IPS-20b (cell line): Measurements from ENCODE around the gene BTBD9.
"Not testable (repeated sequence)": the region's sequence is repeated elsewhere in the genome, so short reads cannot be mapped to it uniquely, and the experiment has no call there.

Experiments used
- H3K27ac ChIP-seq: one replicate; pipeline ENCODE4 v1.5.1; 2013; ENCODE audit warnings: low read length
- H3K27me3 ChIP-seq: 2 replicates; pipeline ENCODE4 v1.6.1; 2013; ENCODE audit warnings: mild to moderate bottlenecking, low read length, inconsistent platforms; ENCODE audit not compliant: insufficient read depth
- H3K36me3 ChIP-seq: 2 replicates; pipeline ENCODE4 v1.6.1; 2013; ENCODE audit warnings: low read depth, mild to moderate bottlenecking, inconsistent platforms, low read length, moderate library complexity; ENCODE audit not compliant: insufficient read depth
- H3K4me1 ChIP-seq: 2 replicates; pipeline ENCODE4 v1.6.1; 2013; ENCODE audit warnings: mild to moderate bottlenecking, control low read depth, inconsistent platforms, low read length, moderate library complexity; ENCODE audit not compliant: insufficient read depth
- H3K4me3 ChIP-seq: 2 replicates; pipeline ENCODE4 v1.5.1; 2013; ENCODE audit warnings: mild to moderate bottlenecking, low read length, inconsistent platforms
- H3K9ac ChIP-seq: 2 replicates; pipeline ENCODE4 v1.6.1; 2013; ENCODE audit warnings: low read depth, mild to moderate bottlenecking, inconsistent platforms, low read length, moderate library complexity
- H3K9me3 ChIP-seq: 2 replicates; pipeline ENCODE4 v1.6.1; 2013; ENCODE audit warnings: mild to moderate bottlenecking, low read depth, low read length, inconsistent platforms; ENCODE audit not compliant: insufficient read depth

BTBD9 gene

DNA sequence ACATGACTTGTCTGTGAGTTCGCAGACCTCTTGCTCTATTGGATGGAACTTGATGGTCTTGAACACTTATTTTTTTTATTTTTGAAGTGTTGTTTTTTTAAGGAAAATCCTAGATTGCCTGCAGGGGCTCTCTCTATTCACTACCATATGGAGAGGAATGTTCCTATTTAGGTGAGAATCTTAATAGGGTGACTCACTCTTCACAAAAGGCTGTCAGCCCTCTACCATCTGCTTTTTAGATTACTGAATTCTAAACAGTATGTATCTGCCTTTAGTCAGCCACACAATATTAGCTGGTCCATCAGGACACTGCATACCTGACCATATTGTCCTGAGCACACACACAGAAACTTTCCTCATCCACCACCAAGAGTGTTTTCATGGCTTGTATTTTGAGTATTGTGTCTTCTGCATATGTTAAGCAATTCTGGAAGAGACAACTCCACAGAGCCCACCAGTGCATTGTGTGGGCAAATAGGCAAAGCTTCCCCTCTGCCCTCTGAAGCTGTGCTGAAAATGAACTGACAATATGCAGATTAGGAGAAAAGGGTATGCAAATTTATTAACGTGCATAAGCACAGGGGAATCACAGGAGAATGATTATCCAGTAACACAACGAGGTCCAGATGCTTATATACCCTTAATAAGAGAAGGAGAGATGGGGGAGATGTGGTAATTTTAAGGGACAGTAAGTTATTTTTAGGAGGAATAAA, 6.6 kb upstream of the BTBD9 start:
- Histone ChIP-seq H3K4me3 (no peak overlapping the region), H3K36me3 (no peaks in the 10 kb centered on the region), H3K9ac (no peak overlapping the region), H3K9me3 (no peaks in the 10 kb centered on the region), H3K4me1 (no peaks in the 10 kb centered on the region), H3K27ac (no peak overlapping the region), H3K27me3 (no peaks in the 10 kb centered on the region)

DNA sequence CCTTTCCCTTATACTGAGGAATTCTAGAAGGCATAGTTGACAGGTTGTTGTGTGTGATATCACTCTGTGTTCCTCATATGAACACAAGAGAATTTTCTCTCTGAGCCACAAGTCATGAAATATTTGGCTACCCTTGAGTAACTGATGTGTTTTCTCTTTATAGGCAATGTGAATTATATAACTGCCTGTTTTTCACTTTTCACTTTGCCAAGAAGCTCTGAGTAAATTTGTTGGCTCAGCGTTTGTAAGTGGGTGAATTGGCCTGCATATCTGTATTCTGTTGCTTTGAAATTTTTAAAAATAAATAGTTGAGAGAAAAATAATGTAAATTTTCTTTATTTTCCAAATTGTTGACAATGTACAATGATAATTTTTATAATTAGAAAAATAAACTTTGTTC, 5.2 kb upstream of the BTBD9 start:
- Histone ChIP-seq H3K4me3 (no peak overlapping the region), H3K27me3 (no peaks in the 10 kb centered on the region), H3K9me3 (no peaks in the 10 kb centered on the region), H3K36me3 (no peaks in the 10 kb centered on the region), H3K27ac (no peak overlapping the region), H3K9ac (no peak overlapping the region), H3K4me1 (no peaks in the 10 kb centered on the region)

DNA sequence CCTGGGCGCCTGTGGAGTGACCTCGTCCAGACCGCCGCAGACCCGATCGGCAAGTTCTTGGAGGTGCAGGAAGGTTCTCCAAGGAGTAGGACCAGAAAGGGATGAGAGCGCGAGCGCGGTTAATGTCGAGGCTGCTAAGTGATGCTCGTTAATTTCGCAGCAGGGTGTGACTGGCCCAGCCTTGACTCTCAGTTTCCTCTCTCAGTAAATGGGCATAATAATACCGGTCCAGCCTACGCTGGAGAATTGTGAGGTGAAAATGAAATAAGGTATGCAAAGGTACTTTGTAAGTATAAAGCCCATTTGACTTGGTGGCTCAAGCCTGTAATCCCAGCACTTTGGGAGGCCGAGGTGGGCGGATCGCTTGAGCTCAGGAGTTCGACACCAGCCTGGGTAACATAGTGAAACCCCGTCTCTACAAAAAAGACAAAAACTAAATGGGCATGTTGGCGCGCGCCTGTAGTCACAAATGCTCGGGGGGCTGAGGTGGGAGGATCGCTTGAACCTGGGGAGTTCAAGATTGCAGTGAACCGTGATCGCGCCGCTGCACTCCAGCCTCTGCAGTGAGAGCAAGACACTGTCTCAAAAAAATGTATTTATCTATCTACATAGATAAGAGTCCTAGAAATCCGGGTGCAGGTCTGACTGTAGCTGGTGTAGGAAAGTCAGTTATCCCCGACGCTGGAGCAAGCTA, 634 bp upstream of the BTBD9 start:
- Histone ChIP-seq H3K27me3 (0 out of 2 replicates have a peak, but pooled peaks cover 5% of the 10 kb centered on the region), H3K4me3 (peak overlapping the region; percentile 91), H3K27ac (no peak overlapping the region), H3K4me1 (no peaks in the 10 kb centered on the region), H3K9ac (peak overlapping the region; percentile 81; the same call in 1 of the 2 replicates), H3K36me3 (no peaks in the 10 kb centered on the region), H3K9me3 (no peaks in the 10 kb centered on the region)

DNA sequence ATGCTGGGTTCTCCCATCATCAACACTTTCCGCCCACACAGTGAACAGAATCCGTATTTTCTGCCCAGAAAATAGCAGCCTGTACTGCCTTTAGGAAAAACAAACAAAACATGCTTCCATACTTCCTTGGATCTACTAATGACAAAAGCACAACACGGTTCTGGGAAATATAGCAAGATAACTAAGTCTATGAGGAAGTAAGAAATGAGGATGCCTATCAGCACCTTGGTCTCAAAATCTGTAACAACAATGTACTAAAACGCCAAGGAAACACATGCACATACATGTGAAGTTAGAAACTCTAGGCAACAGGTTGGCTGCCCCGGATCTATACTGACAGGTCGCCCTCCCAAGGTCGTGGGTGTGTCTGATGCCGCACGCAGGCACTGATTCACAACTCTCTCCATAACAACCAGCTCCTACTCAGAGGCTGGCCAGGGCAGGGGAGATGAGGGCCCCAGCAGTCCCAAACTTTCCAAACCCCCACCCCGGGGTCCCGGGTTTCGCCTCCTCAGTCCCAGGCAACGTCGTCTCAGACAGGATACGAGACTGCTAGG, 710 bp downstream of the BTBD9 start:
- Histone ChIP-seq H3K9ac (peak overlapping the region; percentile 81), H3K27ac (peak overlapping the region; percentile 40), H3K27me3 (0 out of 2 replicates have a peak, but pooled peaks cover 5% of the 10 kb centered on the region), H3K9me3 (no peaks in the 10 kb centered on the region), H3K4me1 (no peaks in the 10 kb centered on the region), H3K4me3 (peak overlapping the region; percentile 91), H3K36me3 (no peaks in the 10 kb centered on the region)

DNA sequence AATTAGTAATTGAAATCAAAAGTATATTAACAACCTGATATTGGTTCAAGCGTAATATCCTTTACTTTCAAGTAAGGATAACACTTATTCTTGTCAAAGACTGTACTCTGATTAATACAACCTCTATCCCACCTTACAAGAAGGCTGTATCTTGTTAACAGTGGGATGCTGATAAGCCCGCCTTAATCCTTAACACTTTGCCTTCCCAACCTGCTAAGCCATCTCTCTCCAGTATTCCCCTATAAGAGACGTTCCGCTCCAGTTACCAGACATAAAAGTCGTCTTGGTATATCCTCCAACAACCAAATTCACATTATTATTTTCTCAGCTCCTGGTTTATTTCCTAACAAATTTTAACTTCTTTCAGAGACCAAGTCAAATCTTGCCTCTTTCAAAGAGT, 2.0 kb downstream of the BTBD9 start:
- Histone ChIP-seq H3K36me3 (no peaks in the 10 kb centered on the region), H3K4me1 (no peaks in the 10 kb centered on the region), H3K4me3 (no peak overlapping the region), H3K27me3 (0 out of 2 replicates have a peak, but pooled peaks cover 5% of the 10 kb centered on the region), H3K9me3 (no peaks in the 10 kb centered on the region), H3K9ac (no peak overlapping the region), H3K27ac (no peak overlapping the region)

DNA sequence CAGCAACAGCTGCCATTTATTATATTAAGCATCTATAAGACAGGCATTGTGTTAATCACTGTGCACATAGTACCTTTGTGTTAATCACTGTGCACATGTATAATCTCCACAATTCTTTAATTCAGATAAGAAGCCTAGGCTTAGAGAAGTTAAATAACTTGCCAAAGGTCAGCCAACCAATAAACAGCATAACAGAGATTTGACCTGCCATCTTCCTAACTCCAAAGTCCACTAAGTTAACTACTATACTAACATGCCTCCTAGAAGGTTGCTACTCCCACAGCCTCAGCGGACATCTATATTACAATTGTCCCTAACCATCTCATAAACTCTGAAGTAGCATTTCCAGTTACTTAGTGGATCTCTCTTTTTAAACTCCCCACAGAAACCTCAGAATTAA, 3.7 kb downstream of the BTBD9 start:
- H3K9ac ChIP-seq, result no peak overlapping the region
- H3K36me3 ChIP-seq, result no peaks in the 10 kb centered on the region
- H3K4me1 ChIP-seq, result no peaks in the 10 kb centered on the region
- H3K9me3 ChIP-seq, result no peaks in the 10 kb centered on the region
- H3K27ac ChIP-seq, result no peak overlapping the region
- no peak overlapping the region for H3K4me3 ChIP-seq
- 0 out of 2 replicates have a peak, but pooled peaks cover 5% of the 10 kb centered on the region for H3K27me3 ChIP-seq

DNA sequence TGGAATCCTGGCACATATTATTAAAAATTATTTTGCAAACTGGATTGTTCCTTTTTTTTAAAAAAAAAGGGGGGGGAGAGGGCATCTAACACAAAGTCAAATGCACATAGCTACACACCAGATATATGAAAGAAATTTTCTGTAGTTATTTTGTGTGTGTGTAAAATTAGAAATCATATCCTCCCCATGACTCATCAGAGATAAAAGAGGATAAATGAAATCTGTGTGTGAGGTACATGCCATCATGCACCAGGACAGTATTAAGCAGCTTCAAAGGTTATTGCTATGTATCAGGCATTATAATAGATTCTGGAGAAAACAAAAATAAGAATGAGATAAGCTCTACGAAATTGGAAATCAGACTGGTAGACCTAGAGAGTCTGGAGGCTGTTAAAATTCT, 5.2 kb downstream of the BTBD9 start:
- Histone ChIP-seq H3K9me3 (no peaks in the 10 kb centered on the region), H3K36me3 (no peaks in the 10 kb centered on the region), H3K9ac (no peak overlapping the region), H3K27ac (no peak overlapping the region), H3K4me1 (no peaks in the 10 kb centered on the region), H3K27me3 (0 out of 2 replicates have a peak, but pooled peaks cover 5% of the 10 kb centered on the region), H3K4me3 (no peak overlapping the region)

DNA sequence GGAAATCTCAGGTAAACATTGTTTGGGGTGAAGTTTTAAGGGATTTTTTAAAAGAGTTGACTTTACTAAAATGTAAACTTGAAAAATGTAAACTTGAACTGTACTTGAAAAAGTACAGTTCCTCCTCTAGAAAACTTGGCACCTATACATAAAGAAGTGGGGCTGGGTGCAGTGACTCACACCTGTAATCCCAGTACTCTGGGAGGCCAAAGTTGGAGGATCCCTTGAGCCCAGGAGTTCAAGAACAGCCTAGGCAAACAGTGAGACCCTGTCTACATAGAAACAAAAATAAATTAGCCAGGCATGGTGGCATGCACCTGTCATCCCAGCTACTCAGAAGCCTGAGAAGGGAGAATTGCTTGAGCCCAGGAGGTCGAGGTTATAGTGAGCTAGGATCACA, 7.2 kb downstream of the BTBD9 start:
- H3K9me3 ChIP-seq, result no peaks in the 10 kb centered on the region
- H3K36me3 ChIP-seq, result no peaks in the 10 kb centered on the region
- H3K27me3 ChIP-seq, result no peaks in the 10 kb centered on the region
- H3K27ac ChIP-seq, result no peak overlapping the region
- H3K4me1 ChIP-seq, result no peaks in the 10 kb centered on the region
- H3K9ac ChIP-seq, result no peak overlapping the region
- H3K4me3 ChIP-seq, result no peak overlapping the region

DNA sequence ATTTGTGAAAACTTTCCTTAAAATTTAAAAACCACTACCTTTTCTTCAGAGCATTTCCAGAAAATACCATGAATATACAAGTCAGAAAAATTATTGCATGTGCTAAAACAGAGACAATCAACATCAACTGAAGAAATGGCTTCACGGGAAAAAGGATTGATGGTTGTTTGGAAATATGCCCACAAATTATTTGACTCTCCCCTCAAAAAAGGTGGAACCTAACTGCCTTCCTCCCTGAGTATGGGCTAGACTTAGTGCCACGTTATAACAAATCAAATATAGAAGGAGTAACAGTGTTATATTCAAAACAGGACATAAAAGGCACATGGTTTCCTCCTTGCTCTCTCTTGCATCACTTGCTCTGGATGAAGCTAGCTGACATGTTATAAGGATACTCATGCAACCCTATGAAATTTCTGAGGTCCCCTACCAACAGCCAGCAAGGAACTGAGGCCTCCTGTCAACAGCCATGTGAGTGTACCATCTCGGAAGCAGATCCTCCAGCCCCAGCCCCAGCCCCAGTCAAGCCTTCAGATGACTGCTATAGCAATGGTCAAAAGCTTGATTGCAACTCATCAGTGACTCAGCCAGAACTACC, 8.4 kb downstream of the BTBD9 start:
- no peaks in the 10 kb centered on the region for H3K36me3 ChIP-seq

DNA sequence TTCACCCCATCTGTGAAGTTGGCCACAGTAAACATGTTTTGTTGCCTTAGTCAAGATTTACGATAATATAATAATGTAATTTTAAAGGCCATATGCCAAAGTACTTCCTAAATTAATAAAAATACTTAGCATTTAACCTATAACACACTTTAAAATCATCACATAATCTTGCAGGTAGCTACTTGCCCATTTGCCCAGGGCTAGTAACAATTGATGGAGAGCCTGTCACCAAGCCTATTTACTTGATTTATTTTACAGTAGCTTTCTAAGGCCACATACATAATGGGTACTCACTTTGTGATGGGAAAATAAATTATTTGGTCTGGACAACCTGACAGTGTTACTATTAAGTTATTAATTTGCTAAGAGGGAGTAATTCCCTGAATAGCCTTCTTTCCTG, 14.5 kb downstream of the BTBD9 start:
- Histone ChIP-seq H3K4me3 (no peak overlapping the region), H3K36me3 (no peaks in the 10 kb centered on the region), H3K9ac (no peak overlapping the region), H3K9me3 (no peaks in the 10 kb centered on the region), H3K27ac (no peak overlapping the region), H3K27me3 (no peaks in the 10 kb centered on the region), H3K4me1 (no peaks in the 10 kb centered on the region)

More for the DNA sequence above, 8.4 kb downstream of the BTBD9 start:
- no peaks in the 10 kb centered on the region for H3K9me3 ChIP-seq
- no peaks in the 10 kb centered on the region for H3K27me3 ChIP-seq
- H3K4me1 ChIP-seq, result no peaks in the 10 kb centered on the region
- H3K27ac ChIP-seq, result no peak overlapping the region
- H3K9ac ChIP-seq, result no peak overlapping the region
- H3K4me3 ChIP-seq, result no peak overlapping the region

DNA sequence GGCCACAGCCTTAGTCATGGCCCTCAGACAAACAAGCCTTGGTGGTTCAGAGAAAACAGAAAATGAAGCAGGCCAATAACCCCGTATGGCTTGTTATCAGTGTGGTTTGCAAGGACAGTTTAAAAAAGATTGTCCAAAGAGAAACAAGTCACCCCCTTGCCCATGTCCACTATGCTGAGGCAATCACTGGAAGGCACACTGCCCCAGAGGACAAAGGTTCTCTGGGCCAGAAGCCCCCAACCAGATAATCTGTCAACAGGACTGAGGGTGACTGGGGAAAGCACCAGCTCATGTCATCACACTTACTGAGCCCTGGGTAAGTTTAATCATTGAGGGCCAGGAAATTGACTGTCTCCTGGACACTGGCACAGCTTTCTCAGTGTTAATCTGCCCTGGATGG, 20.4 kb downstream of the BTBD9 start:
- H3K27ac ChIP-seq, H3K27me3 ChIP-seq, H3K9ac ChIP-seq, H3K4me3 ChIP-seq, H3K36me3 ChIP-seq, H3K9me3 ChIP-seq: not testable (repeated sequence)
- peaks cover 15% of the 10 kb centered on the region; the same call in 1 of the 2 replicates for H3K4me1 ChIP-seq
